Panc1 (cell line): ENCODE measurements around the gene ARL2. TPM values are rescaled to one million over a fixed set of nuclear protein-coding genes. Genes with fewer than 3 reads are reported as not detected.

Source experiments
- ATAC-seq: fragments of 200-7000 bp; cut with Tn5 transposase; 2 replicates; pipeline ENCODE4 v1.9.1; 2020; ENCODE audit warnings: mild to moderate bottlenecking, moderate library complexity
- BruUV-seq: library from RNA; stranded (reverse); fragments of 400-500 nt; replicated peaks from 2 replicates; lab custom pipeline; 2021; lab: Mats Ljungman, UMichigan
- CTCF ChIA-PET: fragments of 300-600 bp; sonication (Branson Sonifier 250); formaldehyde crosslinking; loops from one replicate; lab custom pipeline; 2022; ENCODE audit warnings: antibody characterized with exemption; lab: Charles Lee
- POLR2A ChIA-PET: fragments of 300-600 bp; sonication (Branson Sonifier 250); formaldehyde crosslinking; loops from one replicate; lab custom pipeline; 2022; ENCODE audit warnings: antibody characterized with exemption; lab: Charles Lee
- DNase-seq: peaks from one replicate; pipeline ENCODE4 v3.0.0-alpha.2; 2010; ENCODE audit warnings: low read depth, low spot score
- H3K27ac ChIP-seq: 2 replicates; pipeline ENCODE4 v1.5.1; 2011; ENCODE audit warnings: mild to moderate bottlenecking, low read length, inconsistent platforms
- H3K27me3 ChIP-seq: fragments of 200-500 bp; sonication (Bioruptor generic); 2 replicates; pipeline ENCODE4 v1.6.0; 2014; ENCODE audit warnings: low read length, inconsistent platforms; ENCODE audit not compliant: control insufficient read depth, insufficient read depth
- H3K36me3 ChIP-seq: fragments of 200-500 bp; sonication (Bioruptor generic); 2 replicates; pipeline ENCODE4 v1.5.1; 2014; ENCODE audit warnings: inconsistent platforms, mild to moderate bottlenecking, low read length, moderate library complexity; ENCODE audit not compliant: control insufficient read depth, insufficient read depth
- H3K4me1 ChIP-seq: 2 replicates; pipeline ENCODE4 v1.5.1; 2011; ENCODE audit warnings: inconsistent platforms, mild to moderate bottlenecking, low read length, moderate library complexity; ENCODE audit not compliant: control insufficient read depth, insufficient read depth
- H3K4me3 ChIP-seq, 2 experiments: 2 replicates each; pipeline ENCODE4 v1.5.1; 2011 to 2012; ENCODE audit warnings: low read depth in 2 of 2, low read length in 2 of 2, mild to moderate bottlenecking in 2 of 2, inconsistent platforms in 1 of 2, moderate library complexity in 1 of 2
- H3K9me3 ChIP-seq: fragments of 200-500 bp; sonication (Bioruptor generic); 2 replicates; pipeline ENCODE4 v1.5.1; 2014; ENCODE audit warnings: low read depth, mild to moderate bottlenecking, inconsistent platforms, low read length, moderate library complexity; ENCODE audit not compliant: control insufficient read depth, insufficient read depth
- POLR2AphosphoS5 ChIP-seq: IDR thresholded peaks from 2 replicates; pipeline ENCODE4 v1.6.1; 2012; ENCODE audit warnings: mild to moderate bottlenecking, low read depth, low read length, moderate library complexity
- SIN3A ChIP-seq: IDR thresholded peaks from 2 replicates; pipeline ENCODE4 v1.6.1; 2012; ENCODE audit warnings: low read depth, mild to moderate bottlenecking, low read length, moderate library complexity, borderline replicate concordance; ENCODE audit not compliant: insufficient read depth
- TCF7L2 ChIP-seq: IDR thresholded peaks from 2 replicates; pipeline ENCODE4 v1.6.1; 2011; ENCODE audit warnings: mild to moderate bottlenecking, low read depth, low read length, inconsistent platforms
- in situ Hi-C: cut with HindIII; loops from 2 replicates; pipeline ENCODE4 v1.10.0; 2016; ENCODE audit warnings: low sequenced_read_pairs, low pct_unique_long_range_greater_than_20kb
- intact Hi-C: fragments of 100-400 bp; cut with micrococcal nuclease; formaldehyde crosslinking; loops from one replicate; pipeline ENCODE4 v1.10.0; 2022; ENCODE audit not compliant: unreplicated experiment
- total RNA-seq: library from RNA; stranded (reverse); gene quantifications from one replicate; pipeline ENCODE4 v1.2.1, GENCODE V29; 2021; ENCODE audit not compliant: unreplicated experiment
- TF ChIP-seq, protein P1 (sequence below): fragments of 450-650 bp; IDR thresholded peaks from 2 replicates; pipeline ENCODE4 v1.5.1; 2017; ENCODE audit warnings: mild to moderate bottlenecking
- TF ChIP-seq, protein P2 (sequence below), 2 experiments: IDR thresholded peaks; 2 replicates each; pipeline ENCODE4 v1.6.1; 2011 to 2012; ENCODE audit warnings: low read depth in 2 of 2, control low read depth in 1 of 2, low read length in 1 of 2, mild to moderate bottlenecking in 1 of 2, moderate library complexity in 1 of 2; ENCODE audit not compliant: insufficient read depth in 1 of 2

Gene ARL2
- total RNA-seq, 1 experiment from 2014 or later: 177 TPM

DNA sequence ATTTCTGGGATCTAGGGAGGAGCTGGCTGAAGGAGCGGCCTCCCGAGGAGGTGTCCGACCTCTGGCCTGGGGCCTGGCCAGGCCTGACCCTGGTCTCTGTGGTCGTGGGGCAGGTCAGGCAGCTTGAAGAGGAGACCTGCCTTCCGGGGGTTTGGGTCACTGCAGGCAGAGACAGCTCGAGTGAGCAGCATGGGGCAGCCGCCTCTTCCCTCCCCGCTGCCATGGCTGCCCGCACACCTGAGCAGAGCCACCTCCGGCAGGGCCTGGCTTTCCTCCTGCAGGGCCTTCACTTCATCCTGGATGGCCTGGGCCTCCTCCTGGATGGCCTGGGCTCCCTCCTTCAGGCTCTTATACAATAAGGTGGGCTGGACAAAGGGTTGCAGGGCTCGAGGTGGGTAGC is 52.4 kb downstream of the ARL2 start:
- BruUV-seq: no TSS peak
- TF ChIP-seq SIN3A (no peak), TCF7L2 (no peak), POLR2AphosphoS5 (no peak)
- TF ChIP-seq, protein P1, sequence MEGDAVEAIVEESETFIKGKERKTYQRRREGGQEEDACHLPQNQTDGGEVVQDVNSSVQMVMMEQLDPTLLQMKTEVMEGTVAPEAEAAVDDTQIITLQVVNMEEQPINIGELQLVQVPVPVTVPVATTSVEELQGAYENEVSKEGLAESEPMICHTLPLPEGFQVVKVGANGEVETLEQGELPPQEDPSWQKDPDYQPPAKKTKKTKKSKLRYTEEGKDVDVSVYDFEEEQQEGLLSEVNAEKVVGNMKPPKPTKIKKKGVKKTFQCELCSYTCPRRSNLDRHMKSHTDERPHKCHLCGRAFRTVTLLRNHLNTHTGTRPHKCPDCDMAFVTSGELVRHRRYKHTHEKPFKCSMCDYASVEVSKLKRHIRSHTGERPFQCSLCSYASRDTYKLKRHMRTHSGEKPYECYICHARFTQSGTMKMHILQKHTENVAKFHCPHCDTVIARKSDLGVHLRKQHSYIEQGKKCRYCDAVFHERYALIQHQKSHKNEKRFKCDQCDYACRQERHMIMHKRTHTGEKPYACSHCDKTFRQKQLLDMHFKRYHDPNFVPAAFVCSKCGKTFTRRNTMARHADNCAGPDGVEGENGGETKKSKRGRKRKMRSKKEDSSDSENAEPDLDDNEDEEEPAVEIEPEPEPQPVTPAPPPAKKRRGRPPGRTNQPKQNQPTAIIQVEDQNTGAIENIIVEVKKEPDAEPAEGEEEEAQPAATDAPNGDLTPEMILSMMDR: no peak
- TF ChIP-seq, protein P2, sequence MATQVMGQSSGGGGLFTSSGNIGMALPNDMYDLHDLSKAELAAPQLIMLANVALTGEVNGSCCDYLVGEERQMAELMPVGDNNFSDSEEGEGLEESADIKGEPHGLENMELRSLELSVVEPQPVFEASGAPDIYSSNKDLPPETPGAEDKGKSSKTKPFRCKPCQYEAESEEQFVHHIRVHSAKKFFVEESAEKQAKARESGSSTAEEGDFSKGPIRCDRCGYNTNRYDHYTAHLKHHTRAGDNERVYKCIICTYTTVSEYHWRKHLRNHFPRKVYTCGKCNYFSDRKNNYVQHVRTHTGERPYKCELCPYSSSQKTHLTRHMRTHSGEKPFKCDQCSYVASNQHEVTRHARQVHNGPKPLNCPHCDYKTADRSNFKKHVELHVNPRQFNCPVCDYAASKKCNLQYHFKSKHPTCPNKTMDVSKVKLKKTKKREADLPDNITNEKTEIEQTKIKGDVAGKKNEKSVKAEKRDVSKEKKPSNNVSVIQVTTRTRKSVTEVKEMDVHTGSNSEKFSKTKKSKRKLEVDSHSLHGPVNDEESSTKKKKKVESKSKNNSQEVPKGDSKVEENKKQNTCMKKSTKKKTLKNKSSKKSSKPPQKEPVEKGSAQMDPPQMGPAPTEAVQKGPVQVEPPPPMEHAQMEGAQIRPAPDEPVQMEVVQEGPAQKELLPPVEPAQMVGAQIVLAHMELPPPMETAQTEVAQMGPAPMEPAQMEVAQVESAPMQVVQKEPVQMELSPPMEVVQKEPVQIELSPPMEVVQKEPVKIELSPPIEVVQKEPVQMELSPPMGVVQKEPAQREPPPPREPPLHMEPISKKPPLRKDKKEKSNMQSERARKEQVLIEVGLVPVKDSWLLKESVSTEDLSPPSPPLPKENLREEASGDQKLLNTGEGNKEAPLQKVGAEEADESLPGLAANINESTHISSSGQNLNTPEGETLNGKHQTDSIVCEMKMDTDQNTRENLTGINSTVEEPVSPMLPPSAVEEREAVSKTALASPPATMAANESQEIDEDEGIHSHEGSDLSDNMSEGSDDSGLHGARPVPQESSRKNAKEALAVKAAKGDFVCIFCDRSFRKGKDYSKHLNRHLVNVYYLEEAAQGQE (IDR thresholded peaks at IDR 0.05; ENCODE audit: insufficient read depth in 1 of 2, low read depth in 2 of 2, low read length in 1 of 2): no peak
- H3K36me3 ChIP-seq: no peaks in the 10 kb centered on the region
- ChIA-PET POLR2A (no interaction called here), CTCF (no interaction called here)
- H3K27ac ChIP-seq: no peak overlapping the region
- ATAC-seq: no peak
- no peak overlapping the region for H3K4me3 ChIP-seq
- no peaks in the 10 kb centered on the region for H3K27me3 ChIP-seq
- intact Hi-C loops: no loop called here
- no peaks in the 10 kb centered on the region for H3K9me3 ChIP-seq
- H3K4me1 ChIP-seq: no peaks in the 10 kb centered on the region
- no peak for DNase-seq
- in situ Hi-C loops: no loop called here

DNA sequence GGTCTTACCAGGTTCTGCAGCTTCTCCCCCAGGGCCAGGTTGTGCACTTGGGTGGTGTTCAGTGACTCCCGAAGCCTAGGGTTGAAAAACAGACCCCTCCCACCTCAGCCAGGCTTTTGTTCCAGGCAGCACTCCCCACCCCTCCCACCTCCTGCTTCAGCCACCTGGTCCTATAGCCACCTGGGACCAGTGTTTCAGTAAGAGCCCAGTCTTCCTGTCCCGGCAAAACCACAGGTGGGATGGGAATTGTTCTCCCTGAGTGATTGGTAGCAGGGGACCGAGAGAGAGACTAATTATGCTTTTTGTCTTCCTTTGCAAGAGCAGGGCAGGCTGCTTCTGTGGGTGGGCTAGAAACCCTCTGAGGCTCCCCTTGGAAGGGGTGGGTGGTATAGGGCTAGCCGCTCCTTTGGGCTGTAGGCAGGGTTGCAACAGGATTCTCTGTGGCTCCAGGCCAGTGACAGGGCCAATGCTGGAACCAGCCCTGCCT is 52.9 kb downstream of the ARL2 start:
- DNase-seq (no peak), ATAC-seq (no peak)
- POLR2A ChIA-PET: no interaction called here
- in situ Hi-C loops: no loop called here
- no TSS peak for BruUV-seq
- Histone ChIP-seq H3K9me3 (no peaks in the 10 kb centered on the region), H3K27me3 (no peaks in the 10 kb centered on the region), H3K27ac (no peak overlapping the region), H3K4me3 (no peak overlapping the region), H3K36me3 (no peaks in the 10 kb centered on the region), H3K4me1 (no peaks in the 10 kb centered on the region)
- CTCF ChIA-PET: no interaction called here
- TF ChIP-seq, protein P1: no peak
- TF ChIP-seq SIN3A (no peak), POLR2AphosphoS5 (no peak), TCF7L2 (no peak)
- TF ChIP-seq, protein P2 (IDR thresholded peaks at IDR 0.05; ENCODE audit: insufficient read depth in 1 of 2, low read depth in 2 of 2, low read length in 1 of 2): no peak
- intact Hi-C loops: no loop called here
